HepG2 (cell line): ENCODE results near the gene TRIM66. TPM values are rescaled to one million over a fixed set of nuclear protein-coding genes. Genes with fewer than 3 reads are reported as not detected.

Experiments
- ATAC-seq: fragments of 200-7000 bp; cut with Tn5 transposase; 3 replicates; pipeline ENCODE4 v1.9.1; 2020; ENCODE audit warnings: mild to moderate bottlenecking, moderate library complexity
- BruUV-seq: library from RNA; stranded (reverse); fragments of 400-500 nt; replicated peaks from 2 replicates; lab custom pipeline; 2021; lab: Mats Ljungman, UMichigan
- CTCF ChIA-PET: fragments of 300-600 bp; formaldehyde crosslinking; extraction: SDS; loops from one replicate; lab custom pipeline; 2021; ENCODE audit warnings: low total read pairs, inconsistent platforms, low intra/inter-chr PET ratio; lab: Yijun Ruan, JAX
- POLR2A ChIA-PET: fragments of 350-600 bp; sonication (Branson Sonifier 250); formaldehyde crosslinking; loops from one replicate; lab custom pipeline; 2020; ENCODE audit warnings: antibody characterized with exemption, inconsistent platforms; lab: Yijun Ruan, JAX
- DNase-seq: peaks from one replicate; pipeline ENCODE4 v3.0.0-alpha.2; 2015; ENCODE audit warnings: low spot score
- FAIRE-seq: peaks from 3 replicates; lab custom pipeline; 2011; peaks lifted over from hg19 to GRCh38; lab: Jason Lieb, UNC
- H2AFZ ChIP-seq: one replicate; pipeline ENCODE4 v1.6.1; 2011; ENCODE audit warnings: low read length, inconsistent platforms
- H3K27ac ChIP-seq: fragments of 300-600 bp; 3 replicates; pipeline ENCODE4 v1.8.0; 2011; ENCODE audit warnings: mixed run types, mild to moderate bottlenecking, mixed read lengths, low read length, inconsistent platforms; ENCODE audit not compliant: insufficient read depth; ENCODE audit errors: extremely low read length
- H3K27me3 ChIP-seq, 2 experiments: fragments of 200-600 bp in 1 of 2; 2 replicates in 1 of 2; 3 replicates in 1 of 2; pipeline versions ENCODE4 v1.6.0 to v1.8.0; 2011; ENCODE audit warnings: low read length in 2 of 2, mild to moderate bottlenecking in 2 of 2, moderate library complexity in 2 of 2, inconsistent platforms in 1 of 2; ENCODE audit not compliant: insufficient read depth in 2 of 2, control insufficient read depth in 1 of 2
- H3K36me3 ChIP-seq, 2 experiments: fragments of 200-600 bp in 1 of 2; replicated peaks in 1 of 2; 2 replicates in 1 of 2; 3 replicates in 1 of 2; pipeline versions ENCODE4 v1.5.1 to v1.8.0; 2011; ENCODE audit warnings: low read length in 2 of 2, inconsistent platforms in 1 of 2; ENCODE audit not compliant: insufficient read depth in 2 of 2, control insufficient read depth in 1 of 2
- H3K4me1 ChIP-seq: 2 replicates; pipeline ENCODE4 v1.5.1; 2012; ENCODE audit warnings: low read length, inconsistent platforms; ENCODE audit not compliant: insufficient read depth
- H3K4me2 ChIP-seq: 2 replicates; pipeline ENCODE4 v1.6.0; 2011; ENCODE audit warnings: low read depth, low read length, inconsistent platforms
- H3K4me3 ChIP-seq, 3 experiments: fragments of 200-600 bp in 1 of 3; sonication (generic), shearing (Covaris generic) in 1 of 3; replicated peaks in 1 of 3; 2 replicates each; pipeline ENCODE4 v1.5.1; 2011 to 2016; ENCODE audit warnings: low read length in 3 of 3, inconsistent platforms in 2 of 3, low read depth in 2 of 3, mild to moderate bottlenecking in 2 of 3, control low read depth in 1 of 3, mixed read lengths in 1 of 3; ENCODE audit not compliant: insufficient read depth in 1 of 3
- H3K79me2 ChIP-seq: one replicate; pipeline ENCODE4 v1.6.1; 2011; ENCODE audit warnings: low read length, inconsistent platforms; ENCODE audit not compliant: insufficient read depth
- H3K9ac ChIP-seq: 2 replicates; pipeline ENCODE4 v1.6.0; 2011; ENCODE audit warnings: mild to moderate bottlenecking, low read depth, low read length, inconsistent platforms; ENCODE audit not compliant: insufficient read depth
- H3K9me3 ChIP-seq: 2 replicates; pipeline ENCODE4 v1.5.1; 2012; ENCODE audit warnings: mild to moderate bottlenecking, low read length
- H4K20me1 ChIP-seq: 2 replicates; pipeline ENCODE4 v1.6.0; 2011; ENCODE audit warnings: inconsistent platforms, mild to moderate bottlenecking, low read length, moderate library complexity; ENCODE audit not compliant: insufficient read depth
- CTCF ChIP-seq: sonication (generic); formaldehyde crosslinking; IDR thresholded peaks from 2 replicates; pipeline ENCODE4 v1.5.0; 2020; ENCODE audit warnings: mild to moderate bottlenecking, missing genetic modification reagents, moderate library complexity
- HNRNPK ChIP-seq: fragments of 200-400 bp; formaldehyde crosslinking; IDR thresholded peaks from 2 replicates; pipeline ENCODE4 v1.6.1; 2018; ENCODE audit warnings: low read length, low read depth, moderate library complexity, mild to moderate bottlenecking; ENCODE audit not compliant: poor library complexity, severe bottlenecking
- PHF8 ChIP-seq: sonication (generic); formaldehyde crosslinking; IDR thresholded peaks from 2 replicates; pipeline ENCODE4 v1.5.0; 2020; ENCODE audit warnings: missing genetic modification reagents
- RNF219 ChIP-seq: sonication (generic); formaldehyde crosslinking; IDR thresholded peaks from 2 replicates; pipeline ENCODE4 v1.5.0; 2020; ENCODE audit warnings: mild to moderate bottlenecking, missing genetic modification reagents
- SRSF4 ChIP-seq: fragments of 200-400 bp; formaldehyde crosslinking; IDR thresholded peaks from one replicate; pipeline ENCODE4 v1.6.1; 2018; ENCODE audit warnings: mild to moderate bottlenecking, low read depth, low read length, moderate library complexity; ENCODE audit not compliant: poor library complexity, severe bottlenecking
- THRA ChIP-seq: sonication (generic); formaldehyde crosslinking; IDR thresholded peaks from 2 replicates; pipeline ENCODE4 v1.4.0; 2020; ENCODE audit warnings: missing genetic modification reagents, borderline replicate concordance
- ZNF580 ChIP-seq: IDR thresholded peaks from 2 replicates; pipeline ENCODE4 v1.6.1; 2016; ENCODE audit warnings: low read depth, borderline replicate concordance
- WGBS: methylation state at CpG from one replicate; pipeline ENCODE4 v1.1.6; 2017; ENCODE audit warnings: low lambda C conversion rate; 5-methylcytosine and 5-hydroxymethylcytosine counted together
- in situ Hi-C: cut with HindIII; loops from 2 replicates; pipeline ENCODE4 v1.10.0; 2017; ENCODE audit warnings: low pct_unique_long_range_greater_than_20kb; ENCODE audit not compliant: extremely low pct_ligation_motif_present
- intact Hi-C: fragments of 100-400 bp; cut with micrococcal nuclease; formaldehyde crosslinking; loops from one replicate; pipeline ENCODE4 v1.10.0; 2022; ENCODE audit not compliant: unreplicated experiment
- polyA plus RNA-seq, 8 experiments: library from polyadenylated mRNA; depleted of rRNA in 3 of 8; stranded (reverse) in 7 of 8; unstranded in 1 of 8; fragments of >200 nt; fragmentation: Illumina TruSeq in 4 of 8; extraction: Trizol in 4 of 8; gene quantifications; 2 replicates each; pipeline versions ENCODE4 v1.2.1 to v1.2.3, GENCODE V29; 2011 to 2016; ENCODE audit warnings: low read depth in 4 of 8, missing spikeins in 1 of 8, mixed read lengths in 1 of 8; ENCODE audit not compliant: insufficient read depth in 1 of 8
- total RNA-seq, 5 experiments: library from RNA; depleted of rRNA; stranded (reverse); fragments of >200 nt; fragmentation: Illumina TruSeq; extraction: Trizol; gene quantifications; 2 replicates each; pipeline ENCODE4 v1.2.3, GENCODE V29; 2016; ENCODE audit warnings: low read depth in 1 of 5

TRIM66 gene
- total and polyA plus RNA-seq, 2 of the 13 experiments (the other 11 are each of a cell fraction or from before 2014, with no cell fraction given) = 4.9 to 6.1 TPM

- TF ChIP-seq ZNF580 (CRISPR knock-in tag) (no peak), RNF219 (CRISPR knock-in tag) (no peak), THRA (no peak)
Observed at GRCh38 chr11:8652140-8652539, 30.3 kb downstream of the TRIM66 start (continued).

- H2AFZ ChIP-seq = no peak overlapping the region
- no TSS peak for BruUV-seq
- H3K4me3 ChIP-seq = no peak overlapping the region
- H3K9ac ChIP-seq = no peak overlapping the region
- in situ Hi-C loops = no loop called here
- H3K36me3 ChIP-seq = peaks cover 3 to 35% of the 10 kb centered on the region in 2 experiments; a peak in 4 of 5 replicates
- ATAC-seq (no peak), DNase-seq (no peak), FAIRE-seq (no peak)
- no peaks in the 10 kb centered on the region for H4K20me1 ChIP-seq
- no peak for TF ChIP-seq SRSF4
- no peak for TF ChIP-seq PHF8 (CRISPR knock-in tag)
- TF ChIP-seq HNRNPK = no peak
- TF ChIP-seq CTCF = no peak
- no peak overlapping the region for H3K4me2 ChIP-seq
- CTCF ChIA-PET = no interaction called here
- no peaks in the 10 kb centered on the region for H3K4me1 ChIP-seq
- intact Hi-C loops = no loop called here
- no peaks in the 10 kb centered on the region for H3K9me3 ChIP-seq
- H3K27ac ChIP-seq = no peak overlapping the region
- 100% methylated on average over 2 of the region's 2 CpGs for WGBS
- H3K27me3 ChIP-seq = no peaks in the 10 kb centered on the region
- POLR2A ChIA-PET = no interaction called here
- no peaks in the 10 kb centered on the region for H3K79me2 ChIP-seq
Observed at GRCh38 chr11:8650401-8650990, 32.0 kb downstream of the TRIM66 start.
